AG10803 (cell line): ENCODE measurements around the gene SLC23A2.

Source experiments
- DNase-seq: peaks from one replicate; pipeline ENCODE4 v3.0.0; 2010; ENCODE audit warnings: low read depth
- H3K4me3 ChIP-seq: 2 replicates; pipeline ENCODE4 v1.5.1; 2011; ENCODE audit warnings: mild to moderate bottlenecking, low read length, control low read depth
- TF ChIP-seq, protein P1 (sequence below): conservative IDR thresholded peaks from 2 replicates; pipeline ENCODE4 v1.5.1; 2011; ENCODE audit warnings: mild to moderate bottlenecking, low read length, control low read depth, inconsistent platforms

The SLC23A2 gene

GRCh38 chr20:4844751-4845465, 156.4 kb downstream of the SLC23A2 start:
- TF ChIP-seq, protein P1, sequence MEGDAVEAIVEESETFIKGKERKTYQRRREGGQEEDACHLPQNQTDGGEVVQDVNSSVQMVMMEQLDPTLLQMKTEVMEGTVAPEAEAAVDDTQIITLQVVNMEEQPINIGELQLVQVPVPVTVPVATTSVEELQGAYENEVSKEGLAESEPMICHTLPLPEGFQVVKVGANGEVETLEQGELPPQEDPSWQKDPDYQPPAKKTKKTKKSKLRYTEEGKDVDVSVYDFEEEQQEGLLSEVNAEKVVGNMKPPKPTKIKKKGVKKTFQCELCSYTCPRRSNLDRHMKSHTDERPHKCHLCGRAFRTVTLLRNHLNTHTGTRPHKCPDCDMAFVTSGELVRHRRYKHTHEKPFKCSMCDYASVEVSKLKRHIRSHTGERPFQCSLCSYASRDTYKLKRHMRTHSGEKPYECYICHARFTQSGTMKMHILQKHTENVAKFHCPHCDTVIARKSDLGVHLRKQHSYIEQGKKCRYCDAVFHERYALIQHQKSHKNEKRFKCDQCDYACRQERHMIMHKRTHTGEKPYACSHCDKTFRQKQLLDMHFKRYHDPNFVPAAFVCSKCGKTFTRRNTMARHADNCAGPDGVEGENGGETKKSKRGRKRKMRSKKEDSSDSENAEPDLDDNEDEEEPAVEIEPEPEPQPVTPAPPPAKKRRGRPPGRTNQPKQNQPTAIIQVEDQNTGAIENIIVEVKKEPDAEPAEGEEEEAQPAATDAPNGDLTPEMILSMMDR = no peak
- DNase-seq = no peak
- H3K4me3 ChIP-seq = no peak overlapping the region

- H3K4me3 ChIP-seq = no peak overlapping the region
- TF ChIP-seq, protein P1 = no peak
- no peak for DNase-seq
Measured at GRCh38 chr20:4844325-4844724, 157.0 kb downstream of the SLC23A2 start.

DNA sequence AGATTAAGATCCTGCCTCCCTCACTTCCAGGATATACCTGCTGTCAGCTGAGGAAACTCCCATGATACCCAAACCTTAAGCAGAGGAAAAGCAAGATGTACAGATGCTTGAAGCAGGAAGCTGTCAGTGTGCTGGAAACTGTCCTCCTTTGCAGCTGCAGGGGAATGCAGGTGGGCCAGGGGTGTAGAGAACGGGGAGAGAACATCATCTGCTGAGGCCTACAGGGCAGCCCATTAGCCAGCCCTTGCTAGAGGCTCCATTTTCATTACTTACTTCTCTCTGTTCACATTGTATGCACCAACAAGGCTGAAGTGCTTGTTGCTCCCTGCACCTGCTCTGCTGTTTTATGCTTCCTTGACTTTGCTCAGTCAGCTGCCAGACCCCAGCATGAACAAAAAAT, 160.5 kb downstream of the SLC23A2 start:
- TF ChIP-seq, protein P1 = no peak
- no peak overlapping the region for H3K4me3 ChIP-seq
- no peak for DNase-seq

GRCh38 chr20:4838526-4838925, 162.8 kb downstream of the SLC23A2 start:
- H3K4me3 ChIP-seq = no peak overlapping the region
- TF ChIP-seq, protein P1 = no peak
- DNase-seq = no peak

DNA sequence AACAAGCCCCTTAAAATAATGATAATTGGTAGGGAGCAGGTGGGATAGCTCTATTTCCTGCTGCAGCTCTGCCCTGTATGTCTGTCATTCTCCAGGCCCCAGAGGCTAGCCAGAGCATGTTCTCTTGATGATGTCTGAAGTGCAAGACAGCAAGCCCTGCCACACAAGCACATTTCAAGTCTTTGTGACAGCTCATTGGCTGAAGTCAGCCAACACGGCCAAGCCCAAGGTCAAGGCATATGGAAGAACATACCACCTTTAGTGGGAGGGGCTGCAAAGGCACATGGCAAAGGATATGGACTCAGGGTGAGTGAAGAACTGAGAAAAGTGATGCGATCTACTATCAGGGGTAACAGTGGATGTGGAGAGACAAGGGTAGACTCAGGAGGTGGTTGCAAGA, 163.6 kb downstream of the SLC23A2 start:
- DNase-seq = no peak
- H3K4me3 ChIP-seq = no peak overlapping the region
- TF ChIP-seq, protein P1 = no peak

DNA sequence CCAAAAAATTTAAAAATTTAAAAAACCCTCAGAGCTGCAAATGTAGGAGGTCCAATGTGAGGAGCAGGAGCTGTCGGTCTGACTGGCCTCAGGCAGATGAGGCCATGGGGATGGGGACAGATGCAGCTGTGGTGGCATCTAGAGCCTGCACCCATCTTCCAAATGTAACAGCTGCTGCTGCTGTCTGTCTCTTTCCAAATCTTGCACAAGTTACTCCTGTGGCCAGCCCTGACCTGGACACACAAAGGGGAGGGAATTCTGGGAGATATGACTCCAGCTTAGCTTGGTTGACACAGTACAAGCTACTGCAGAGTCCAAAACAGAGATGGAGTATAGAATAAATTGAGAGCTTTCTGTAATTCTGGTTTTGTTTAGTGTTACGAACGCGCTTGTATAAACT, 164.4 kb downstream of the SLC23A2 start:
- peak; percentile 11 for DNase-seq
- H3K4me3 ChIP-seq = no peak overlapping the region
- TF ChIP-seq, protein P1 = no peak

- TF ChIP-seq, protein P1 = no peak
- no peak for DNase-seq
- H3K4me3 ChIP-seq = no peak overlapping the region
Measured at GRCh38 chr20:4836473-4836872, 164.8 kb downstream of the SLC23A2 start.
